ENCODE results near the gene BID. TPM values are rescaled to one million over a fixed set of nuclear protein-coding genes. Genes with fewer than 3 reads are reported as not detected.

The BID gene
- total RNA-seq, 1 donor from 2014 or later = 49.7 TPM

DNA sequence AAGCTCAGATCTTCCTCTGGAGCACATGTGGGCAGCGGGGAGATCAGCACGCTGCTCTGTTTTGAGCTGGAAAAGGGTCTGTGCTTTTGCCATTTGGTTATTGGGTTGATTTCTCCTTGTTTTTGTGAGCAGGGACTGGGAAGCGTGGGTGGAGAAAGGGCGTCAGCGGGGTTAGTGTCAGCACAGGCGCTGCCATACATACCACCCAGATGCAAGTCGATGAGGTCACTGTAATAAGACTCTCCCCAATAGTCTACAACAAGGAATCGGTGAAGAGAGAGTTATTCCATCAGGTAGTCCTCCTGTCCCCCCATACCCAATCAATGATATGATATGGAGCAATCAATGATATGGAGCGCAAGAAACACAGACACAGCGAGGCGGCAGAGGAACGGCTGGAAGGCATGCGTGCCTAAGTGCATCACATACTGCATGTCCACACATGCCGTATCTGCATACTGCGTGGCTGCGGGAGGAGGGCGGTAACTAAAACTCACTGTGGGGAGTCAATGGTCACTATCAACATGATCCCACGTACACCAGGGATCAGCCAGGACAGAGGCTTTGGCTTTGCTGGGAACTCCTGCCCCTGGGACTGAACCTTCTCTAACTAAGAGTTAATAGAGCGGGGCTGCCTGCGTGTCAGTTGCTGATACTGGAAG is 29.5 kb upstream of the BID start:
- DNase-seq (ENCODE audit: low read depth in 2 of 2) = no peak

DNA sequence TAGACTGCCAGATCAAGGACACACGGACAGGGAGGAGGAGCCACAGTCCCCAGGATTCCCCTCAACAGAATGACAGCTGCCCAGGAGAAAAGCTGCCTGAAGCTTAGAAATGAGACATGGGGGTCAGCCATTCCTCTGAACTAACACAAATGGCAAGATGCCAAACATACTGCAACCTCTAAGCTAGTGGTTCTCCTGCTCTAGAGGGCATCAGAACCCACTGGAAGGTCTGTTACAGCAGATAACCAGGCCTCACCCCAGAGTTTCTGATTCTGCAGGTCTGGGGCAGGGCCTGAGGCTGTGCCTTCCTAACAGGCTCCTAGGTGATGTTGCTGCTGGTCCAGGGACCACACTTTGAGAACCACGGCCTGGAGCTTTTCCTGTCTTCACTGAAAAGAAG is 28.6 kb upstream of the BID start:
- no peak for DNase-seq (ENCODE audit: low read depth in 2 of 2)

DNA sequence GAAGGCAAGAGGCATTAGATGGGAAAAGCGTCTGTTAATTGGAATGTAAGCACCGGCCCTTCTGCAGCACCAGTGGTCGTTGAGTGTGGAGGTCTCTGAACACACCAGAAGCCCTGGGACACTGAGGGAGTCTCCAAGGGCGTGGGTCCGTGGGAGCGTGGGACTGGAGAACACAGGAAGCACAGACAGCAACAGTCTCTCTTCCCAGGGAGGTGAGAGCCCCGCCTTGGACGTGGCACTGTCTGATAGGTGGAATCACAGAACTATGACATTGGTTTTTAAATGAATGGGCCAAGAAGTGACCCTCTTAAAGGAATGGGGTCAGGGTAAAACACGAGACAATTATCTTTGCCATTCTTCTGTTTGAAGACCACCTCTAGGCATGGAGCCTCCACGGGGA is 28.1 kb upstream of the BID start:
- DNase-seq (ENCODE audit: low read depth in 2 of 2) = no peak

DNA sequence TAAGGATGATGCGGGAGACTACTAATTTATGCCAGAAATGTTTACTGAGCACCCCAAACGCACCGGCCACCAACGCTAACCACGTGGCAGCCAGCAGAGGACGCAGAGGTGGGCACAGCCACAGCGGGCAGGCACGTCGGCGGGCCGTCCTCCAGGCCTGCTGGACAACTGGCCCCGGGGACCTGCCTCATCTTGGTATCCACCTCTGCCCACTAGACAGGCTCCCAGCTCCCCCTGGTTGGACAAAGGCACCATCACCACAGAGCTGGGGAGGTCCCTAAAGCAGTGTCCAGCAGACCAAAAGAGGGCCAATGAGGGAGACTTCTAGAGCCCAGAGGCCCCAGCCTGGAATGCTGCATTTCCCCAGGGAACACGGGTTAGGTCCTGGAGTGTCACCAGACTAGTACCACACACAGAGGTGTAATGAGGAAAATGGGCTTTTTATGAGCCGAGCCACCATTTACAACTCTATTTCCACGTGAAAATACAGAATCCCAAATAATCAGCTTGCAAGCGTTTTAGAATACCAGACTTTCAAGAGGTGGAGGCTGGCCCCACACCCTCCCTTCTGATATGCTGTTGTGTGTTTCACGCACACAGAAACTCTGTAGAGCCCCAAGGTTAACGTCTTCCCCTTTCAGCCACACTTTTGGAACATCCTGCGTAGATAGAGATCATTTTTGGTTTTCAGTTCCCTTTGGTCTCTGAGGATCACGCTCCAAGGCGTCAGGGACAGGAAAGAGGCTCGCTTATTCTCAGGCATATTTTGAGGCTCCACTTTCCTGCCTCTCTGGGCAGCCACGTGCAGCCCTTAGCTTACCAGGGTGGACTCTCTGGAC is 23.7 kb upstream of the BID start:
- DNase-seq (ENCODE audit: low read depth in 2 of 2) = no peak

DNA sequence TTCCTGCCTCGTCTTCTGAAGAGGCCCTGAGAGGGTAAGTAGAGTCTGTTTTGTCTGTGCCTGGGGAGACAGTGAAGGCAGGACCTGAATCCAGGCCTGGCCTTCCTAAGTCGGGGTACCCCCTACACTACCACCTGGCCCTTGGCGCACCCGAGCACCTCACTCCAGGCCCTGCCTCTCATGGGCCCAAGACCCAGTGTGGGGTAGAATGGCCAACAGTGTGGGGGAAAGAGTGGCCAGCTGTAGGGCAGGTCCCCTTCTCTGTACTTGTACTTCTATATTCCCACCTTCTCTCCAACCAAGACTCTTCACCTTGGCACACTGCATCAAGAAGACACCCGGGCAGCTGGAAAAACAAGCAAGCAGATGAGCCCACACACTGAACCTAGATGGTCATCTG is 22.4 kb upstream of the BID start:
- DNase-seq (ENCODE audit: low read depth in 2 of 2) = no peak

DNA sequence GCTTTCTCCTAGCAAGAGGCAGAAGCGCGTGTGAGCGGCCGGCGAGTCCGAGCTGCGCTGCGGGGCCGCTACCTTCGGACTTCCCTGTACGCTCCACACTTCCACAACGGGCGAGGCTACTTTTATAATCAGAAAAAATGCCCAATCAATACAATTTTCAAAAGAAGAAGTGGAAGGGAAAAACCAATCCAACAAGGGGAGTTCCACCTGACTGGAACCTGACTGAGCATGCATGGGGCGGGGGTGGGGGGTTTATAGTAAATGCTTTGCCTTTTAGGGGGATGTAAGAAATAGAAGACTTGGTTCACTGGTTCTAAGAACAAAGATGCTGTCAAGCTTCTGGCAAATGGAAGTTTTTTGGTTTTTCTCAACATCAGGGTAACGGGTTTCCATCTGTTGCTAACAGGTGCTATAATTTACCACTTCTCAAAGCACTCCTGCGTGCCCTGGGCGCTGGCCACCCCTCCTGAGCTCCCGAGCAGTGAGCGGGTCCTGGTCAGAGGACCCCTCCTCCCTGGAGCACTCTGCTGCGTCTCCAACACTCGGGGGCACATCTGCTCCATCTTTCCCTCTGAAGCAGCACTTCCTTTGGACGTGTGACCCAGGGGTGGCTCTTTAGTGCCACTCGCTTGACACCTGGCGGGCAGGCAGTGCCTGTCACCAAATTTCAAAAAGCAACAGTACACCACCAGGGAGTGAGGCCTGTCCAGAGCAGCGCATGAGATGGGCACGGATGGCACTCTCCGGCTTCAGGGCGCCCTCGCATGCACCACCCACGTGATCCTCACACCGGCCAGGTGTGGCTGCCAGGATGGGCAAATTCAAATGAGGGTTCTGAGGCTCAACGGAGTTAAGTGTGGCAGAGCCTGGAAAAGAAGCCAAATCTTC is 21.6 kb upstream of the BID start:
- no peak for DNase-seq (ENCODE audit: low read depth in 2 of 2)

DNA sequence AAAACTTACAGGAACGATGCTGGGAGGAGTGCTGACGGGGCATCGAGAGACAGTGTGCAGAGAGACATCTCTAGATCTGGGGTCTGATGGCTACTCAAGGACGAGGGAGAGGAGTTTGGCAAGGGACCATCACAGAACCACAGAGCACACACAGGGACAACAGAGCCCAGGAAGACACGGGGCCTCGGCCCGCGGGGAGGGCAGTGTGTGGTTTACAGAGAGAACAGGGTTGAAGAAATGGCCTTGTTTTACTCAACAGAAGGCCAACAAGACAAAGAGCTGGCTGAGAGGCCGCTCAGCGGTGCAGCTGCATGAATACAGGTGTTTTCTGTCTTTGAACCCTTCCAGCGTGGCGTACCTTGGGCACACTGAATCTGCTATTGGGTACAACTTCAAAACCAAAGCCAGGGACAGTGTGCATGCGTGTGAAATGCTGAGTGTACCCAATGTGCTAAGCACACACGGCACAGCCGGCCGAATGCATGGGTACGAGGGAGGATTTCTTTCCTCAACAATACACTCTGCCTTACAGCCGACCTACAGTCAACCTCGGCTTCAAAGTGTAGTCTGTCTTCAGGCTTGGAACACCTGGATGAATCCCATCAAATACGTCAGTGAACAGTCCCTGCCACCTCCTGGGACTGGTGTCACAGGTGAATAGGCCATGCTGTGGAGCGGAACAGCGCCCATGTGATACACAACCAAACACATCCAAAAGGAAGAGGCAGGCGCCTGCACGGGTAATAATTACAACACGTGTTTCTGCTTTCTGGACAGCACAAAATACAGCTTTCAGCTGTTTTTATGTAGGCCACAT is 20.7 kb upstream of the BID start:
- no peak for DNase-seq (ENCODE audit: low read depth in 2 of 2)

DNA sequence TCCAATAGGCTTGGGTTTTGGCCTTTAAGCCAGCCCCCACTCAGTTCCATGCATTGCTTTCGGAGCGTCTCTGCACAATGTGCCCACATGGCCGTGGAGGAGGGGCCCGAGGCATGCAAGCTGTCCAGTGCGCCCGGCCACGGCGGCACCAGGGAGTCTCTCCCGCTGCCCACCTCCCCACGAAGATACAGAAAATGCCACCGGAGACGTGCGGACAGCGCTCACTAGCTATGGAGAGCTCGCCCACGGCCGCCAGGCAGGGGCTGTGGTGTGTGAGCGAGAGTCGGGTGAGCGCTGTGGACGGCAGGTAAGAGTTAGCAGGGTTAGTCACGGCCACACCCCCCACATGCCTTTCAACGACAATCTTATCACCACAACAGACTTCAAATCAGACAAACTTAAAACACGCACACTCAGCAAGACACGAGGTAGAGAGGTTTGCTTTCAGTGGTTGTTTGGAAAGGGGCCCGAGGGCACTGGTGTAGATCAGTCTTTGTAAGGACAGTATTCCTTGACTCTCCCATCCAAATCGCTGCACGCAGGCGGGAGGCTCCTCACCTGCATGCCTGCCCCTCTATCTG is 18.7 kb upstream of the BID start:
- no peak for DNase-seq (ENCODE audit: low read depth in 2 of 2)

DNA sequence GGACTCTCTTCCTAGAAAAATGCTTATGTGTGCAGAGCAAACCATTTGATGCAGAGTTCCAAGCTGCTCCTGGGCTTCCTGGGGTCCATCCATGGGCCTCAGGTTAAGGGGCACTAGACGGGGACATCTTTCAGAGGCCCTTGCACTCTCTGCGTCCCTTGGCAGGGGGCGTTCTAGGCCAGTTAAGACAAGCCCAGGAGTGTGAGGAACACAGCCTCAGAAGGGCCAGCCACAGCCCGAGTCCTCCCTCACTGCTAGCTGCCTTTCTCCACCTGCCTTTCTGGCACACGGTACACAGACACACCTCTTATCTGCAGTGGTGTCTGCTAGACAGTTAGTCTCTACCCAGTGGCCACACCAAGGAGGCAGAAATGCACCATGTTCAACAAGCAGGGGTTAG is 18.0 kb upstream of the BID start:
- DNase-seq (ENCODE audit: low read depth in 2 of 2) = no peak

DNA sequence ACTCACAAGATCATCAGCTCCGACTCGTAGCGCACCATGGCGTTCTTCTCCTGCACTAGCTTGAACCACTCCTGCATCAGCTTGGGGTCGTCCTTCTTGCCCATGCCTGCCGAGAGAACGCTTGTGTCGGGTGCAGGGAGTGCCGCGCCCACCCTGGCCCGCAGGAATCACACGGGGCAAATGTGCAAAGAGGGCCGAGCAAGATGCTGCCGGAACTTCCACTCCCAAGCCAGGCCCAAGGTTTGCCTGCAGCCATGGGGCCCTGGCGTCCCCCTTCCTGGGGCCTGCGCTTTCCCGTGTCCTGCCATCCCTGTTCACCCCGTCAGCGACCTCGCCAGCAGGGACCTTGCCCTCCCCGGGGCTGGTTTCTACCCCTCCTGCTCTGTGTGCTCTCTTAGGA is 16.9 kb upstream of the BID start:
- DNase-seq (ENCODE audit: low read depth in 2 of 2) = no peak

DNA sequence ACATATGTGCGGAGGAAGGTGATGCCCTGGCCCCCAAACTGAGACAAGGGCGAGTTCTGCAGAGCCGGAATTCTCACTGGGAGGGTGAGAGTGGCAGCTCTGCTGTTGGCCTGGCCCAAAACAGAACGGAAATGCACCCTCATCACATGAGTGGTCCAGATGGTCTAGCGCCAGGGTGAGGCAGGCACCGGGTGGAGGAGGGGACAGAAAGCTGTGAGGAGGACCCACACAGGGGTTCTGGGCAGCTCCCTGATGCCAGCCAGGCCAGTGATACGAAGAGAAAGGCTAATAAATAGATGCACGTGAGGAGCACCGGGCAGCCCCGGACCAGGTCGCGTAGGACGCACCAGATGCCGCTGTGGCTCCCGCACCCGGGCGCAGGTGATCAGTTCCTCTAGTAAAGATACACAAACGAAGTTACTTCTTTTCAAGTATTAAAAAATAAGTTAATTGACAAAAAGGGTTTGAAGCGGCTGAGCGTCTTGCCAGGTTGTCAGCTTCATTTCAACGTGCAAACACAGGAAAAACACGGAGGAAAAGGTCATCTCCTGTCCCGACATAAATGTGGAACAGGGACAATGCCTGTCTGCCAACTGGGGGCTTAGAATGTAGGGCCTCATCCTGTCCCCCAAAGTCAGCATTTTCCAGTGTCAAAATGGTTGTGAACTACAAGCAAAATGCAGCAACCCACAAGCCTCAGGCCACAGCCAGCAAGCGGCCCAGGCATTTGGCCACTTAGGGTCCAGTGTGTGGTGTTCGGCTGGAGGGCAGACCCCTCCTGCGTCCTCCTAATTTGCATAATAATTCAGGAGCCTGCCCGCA is 15.3 kb upstream of the BID start:
- no peak for DNase-seq (ENCODE audit: low read depth in 2 of 2)

DNA sequence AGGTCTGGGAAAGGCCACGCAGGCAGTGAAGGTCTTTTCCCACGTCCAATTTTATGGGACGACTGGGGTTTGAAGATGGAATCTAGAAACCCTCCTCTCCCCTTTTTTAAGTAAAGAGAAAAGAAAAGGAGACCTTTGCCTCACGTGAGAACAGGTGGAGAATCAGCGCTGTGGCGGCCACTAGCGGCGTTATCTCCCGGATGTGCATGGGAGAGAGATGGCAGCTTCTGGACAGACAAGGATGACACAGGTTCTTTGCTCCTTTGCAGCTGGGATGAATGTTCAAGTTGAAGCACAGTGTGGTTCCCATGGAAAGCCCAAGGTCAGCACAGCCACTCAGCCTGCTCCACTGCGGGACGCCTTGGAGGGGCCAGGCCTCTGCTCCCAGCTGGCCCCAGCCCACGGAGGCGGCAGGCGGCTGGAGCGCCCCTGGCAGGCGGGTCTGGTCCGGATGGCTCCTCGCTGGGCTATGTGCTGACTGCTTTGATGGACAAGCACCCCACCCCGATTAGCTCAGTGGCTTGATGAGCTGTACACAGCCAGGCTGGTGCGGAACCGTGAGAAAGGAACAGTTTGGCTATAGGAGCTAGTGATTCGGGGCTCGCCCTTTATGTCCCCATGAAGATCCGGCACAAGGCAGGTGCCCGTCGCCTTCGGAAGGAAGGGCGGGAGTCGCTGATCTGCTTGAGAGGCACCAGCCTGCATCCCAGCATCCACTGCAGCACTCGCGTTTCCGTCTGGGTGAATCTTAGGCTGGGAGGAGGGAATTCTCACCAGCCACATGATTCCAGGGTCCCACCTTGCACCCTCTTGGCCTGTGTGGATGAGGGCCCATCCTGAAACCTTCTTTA is 14.5 kb upstream of the BID start:
- no peak for DNase-seq (ENCODE audit: low read depth in 2 of 2)

DNA sequence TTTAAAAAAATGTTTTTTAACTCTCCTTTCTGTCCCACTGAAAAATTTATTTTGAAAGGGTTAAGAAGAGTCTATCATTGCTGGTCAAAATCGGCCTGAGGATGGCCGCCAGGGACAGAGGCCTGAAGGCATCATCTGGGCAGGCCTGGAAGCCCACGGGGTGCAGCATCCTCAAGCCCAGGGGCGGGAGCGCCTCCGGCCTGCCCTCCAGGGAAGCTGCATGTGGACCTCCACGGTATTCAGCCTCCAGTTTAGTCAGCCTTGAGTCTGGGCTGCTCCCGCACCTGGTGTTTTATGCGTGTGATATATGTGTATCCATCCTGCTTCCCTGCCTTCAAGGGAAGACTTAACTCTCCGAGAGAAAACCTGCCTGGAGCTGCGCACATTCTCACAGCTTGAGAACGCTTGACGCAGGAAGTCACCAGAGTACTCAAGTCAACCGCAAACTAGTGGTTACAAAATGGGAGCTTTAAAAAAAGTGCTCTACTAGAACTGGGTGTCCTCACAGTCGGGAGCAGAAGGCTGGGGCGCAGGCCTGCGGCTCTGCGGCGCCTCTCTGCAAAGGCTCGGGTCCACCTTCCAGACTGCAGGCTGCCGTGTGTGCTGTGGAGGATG is 13.6 kb upstream of the BID start:
- DNase-seq (ENCODE audit: low read depth in 2 of 2) = no peak

DNA sequence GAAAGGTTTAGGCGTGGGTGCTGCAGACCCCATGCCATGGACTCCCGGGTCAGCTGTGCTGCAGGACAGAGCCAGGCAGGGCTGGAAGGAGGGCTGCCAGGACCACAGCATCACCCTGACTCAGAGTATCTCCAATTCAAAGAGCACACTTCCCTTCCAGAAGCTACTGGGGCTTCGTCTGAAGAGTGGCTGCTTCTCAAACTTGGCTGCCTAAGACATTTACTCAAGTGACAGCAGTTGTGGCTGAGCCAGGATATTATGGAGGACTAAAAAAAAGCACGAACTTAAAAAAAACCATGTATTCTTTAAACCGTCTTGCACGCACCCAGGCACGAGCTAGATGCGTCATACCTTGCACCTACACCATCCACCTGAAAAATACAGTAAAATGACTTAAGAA is 13.0 kb upstream of the BID start:
- DNase-seq (ENCODE audit: low read depth in 2 of 2) = no peak

DNA sequence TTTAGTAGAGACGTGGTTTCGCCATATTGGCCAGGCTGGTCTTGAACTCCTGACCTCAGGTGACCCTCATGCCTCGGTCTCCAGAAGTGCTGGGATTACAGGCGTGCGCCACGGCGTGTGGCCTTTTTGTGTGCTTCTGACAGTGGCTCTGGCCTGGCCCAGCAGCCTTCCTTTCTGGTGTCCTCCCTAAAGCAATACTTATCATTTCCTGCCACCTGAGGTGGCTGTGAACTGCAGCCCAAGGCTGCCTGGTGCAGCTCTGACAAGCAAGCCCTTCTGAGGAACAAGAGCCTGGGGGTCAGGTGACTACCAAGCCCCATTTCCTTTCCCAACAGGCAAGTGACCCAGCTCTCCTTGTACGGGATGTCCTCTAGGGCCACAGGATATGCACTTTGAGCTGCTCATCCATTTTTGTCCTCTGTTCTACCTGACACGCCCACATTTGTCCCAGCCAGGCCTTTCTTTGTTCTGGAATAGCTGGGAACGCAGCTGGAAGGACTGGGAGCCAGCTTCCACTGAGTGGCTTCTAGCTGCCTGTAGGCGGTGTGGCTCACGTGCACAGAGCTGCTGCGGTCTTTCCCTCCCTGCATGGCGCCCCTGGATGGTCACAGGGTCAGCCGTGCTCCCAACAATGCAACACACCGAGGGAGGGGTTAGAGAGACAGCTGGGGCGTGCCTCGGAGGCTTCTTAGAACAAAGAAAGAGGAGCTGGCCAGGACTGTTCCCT is 12.3 kb upstream of the BID start:
- peak; percentile 74 to 78 for DNase-seq (ENCODE audit: low read depth in 2 of 2)

DNA sequence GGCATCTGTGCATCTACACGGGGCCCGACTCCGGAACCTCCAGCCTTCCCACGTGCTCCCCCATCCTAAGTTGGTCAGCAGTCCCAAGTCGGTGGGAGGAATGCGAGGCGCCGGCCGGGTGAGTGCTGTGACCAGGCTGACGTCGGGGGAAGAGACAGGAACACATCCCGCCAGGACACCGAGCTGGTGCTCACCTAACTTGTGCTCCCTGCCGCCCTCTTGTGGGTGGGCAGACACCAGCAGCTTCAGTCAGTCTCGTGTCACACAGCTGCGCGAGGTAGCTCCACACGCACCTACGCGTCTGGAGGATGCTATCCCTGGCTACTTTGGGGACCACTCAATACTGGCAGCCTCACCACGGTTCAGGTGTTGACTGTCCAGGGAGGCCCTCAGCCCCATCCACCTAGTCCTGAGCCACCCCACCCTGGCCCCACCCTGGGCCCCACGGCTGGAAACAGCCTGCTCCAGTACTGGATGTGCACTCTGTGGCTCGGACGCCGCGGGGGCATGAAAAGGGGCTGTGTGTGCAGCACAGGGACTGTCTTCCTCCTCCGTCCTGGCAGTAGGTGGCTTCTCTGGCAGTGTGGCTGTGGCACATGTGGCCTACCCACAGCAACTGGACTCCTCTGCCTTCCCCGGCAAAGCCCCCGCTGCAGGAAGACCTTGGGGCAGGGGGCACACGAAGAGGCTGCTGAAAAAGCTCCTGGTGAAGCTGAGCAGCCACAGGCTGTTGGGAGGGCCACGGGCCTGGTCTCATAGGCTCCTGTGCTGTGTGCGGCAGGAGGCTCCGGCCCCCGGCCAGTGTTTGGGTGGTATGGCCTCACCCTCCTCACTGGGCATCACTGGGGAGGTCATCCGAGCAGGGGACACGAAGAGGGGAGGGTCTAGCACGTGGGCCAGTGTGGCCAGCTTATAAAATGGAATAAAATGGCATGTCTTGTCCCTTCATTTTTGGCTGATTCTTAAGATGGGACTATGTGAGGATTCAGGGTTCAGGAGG is 11.2 kb upstream of the BID start:
- peak in 1 of 2 donors; percentile 35 for DNase-seq (ENCODE audit: low read depth in 2 of 2)

DNA sequence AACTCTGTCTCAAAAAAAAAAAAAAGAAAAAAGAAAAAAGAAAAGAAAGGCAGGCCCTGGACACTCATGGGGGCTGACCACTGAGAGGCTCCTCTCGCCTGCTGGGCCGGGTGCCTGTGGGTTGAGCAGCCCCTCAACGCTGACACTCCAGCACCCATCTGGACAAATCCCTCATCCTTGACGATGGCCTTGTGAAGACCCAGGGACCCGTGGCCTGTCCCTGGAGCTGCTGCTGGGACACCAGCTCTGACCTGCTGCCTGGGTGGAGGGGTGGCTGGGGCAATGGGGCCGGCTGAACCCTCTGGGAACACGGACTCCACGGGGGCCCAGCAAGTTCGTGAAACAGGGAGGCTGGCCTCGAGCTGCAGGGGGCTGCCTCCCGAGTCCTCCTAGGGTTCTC is 10.5 kb upstream of the BID start:
- DNase-seq (ENCODE audit: low read depth in 2 of 2) = no peak
